A673 (cell line): ENCODE results near the gene LRRIQ3. TPM values are rescaled to one million over a fixed set of nuclear protein-coding genes. Genes with fewer than 3 reads are reported as not detected.

Source experiments
- BruUV-seq: library from RNA; stranded (reverse); fragments of 400-500 nt; replicated peaks from 2 replicates; lab custom pipeline; 2021; lab: Mats Ljungman, UMichigan
- CTCF ChIA-PET: fragments of 300-600 bp; sonication (Branson Sonifier 250); formaldehyde crosslinking; loops from one replicate; lab custom pipeline; 2022; ENCODE audit warnings: antibody characterized with exemption; lab: Charles Lee
- POLR2A ChIA-PET: fragments of 300-600 bp; sonication (Branson Sonifier 250); formaldehyde crosslinking; loops from one replicate; lab custom pipeline; 2022; ENCODE audit warnings: antibody characterized with exemption; ENCODE audit not compliant: low non-redundant PET; lab: Charles Lee
- DNase-seq: peaks from one replicate; pipeline ENCODE4 v3.0.0-alpha.2; 2015; ENCODE audit warnings: low spot score
- H3K27ac ChIP-seq: fragments of 200-600 bp; sonication (generic); 2 replicates; pipeline ENCODE4 v1.5.1; 2016; ENCODE audit warnings: mixed run types, low read depth, mild to moderate bottlenecking, mixed read lengths, antibody characterized with exemption, low read length; ENCODE audit not compliant: poor library complexity, severe bottlenecking
- H3K27me3 ChIP-seq: fragments of 200-600 bp; sonication (generic); replicated peaks from 2 replicates; pipeline ENCODE4 v1.6.1; 2017; ENCODE audit warnings: mixed run types, low read depth, mild to moderate bottlenecking, mixed read lengths, antibody characterized with exemption, low read length; ENCODE audit not compliant: insufficient read depth, poor library complexity
- H3K36me3 ChIP-seq: fragments of 200-600 bp; sonication (generic); 2 replicates; pipeline ENCODE4 v1.6.1; 2016; ENCODE audit warnings: mixed run types, mild to moderate bottlenecking, mixed read lengths, antibody characterized with exemption, low read length; ENCODE audit not compliant: insufficient read depth, poor library complexity, severe bottlenecking
- H3K4me1 ChIP-seq: fragments of 200-600 bp; sonication (generic); 2 replicates; pipeline ENCODE4 v1.6.1; 2017; ENCODE audit warnings: mixed run types, mild to moderate bottlenecking, mixed read lengths, antibody characterized with exemption, low read length; ENCODE audit not compliant: insufficient read depth, poor library complexity, severe bottlenecking
- H3K4me3 ChIP-seq: fragments of 200-600 bp; sonication (generic); 2 replicates; pipeline ENCODE4 v1.5.1; 2016; ENCODE audit warnings: low read depth, mixed run types, mild to moderate bottlenecking, mixed read lengths, low read length; ENCODE audit not compliant: poor library complexity, severe bottlenecking
- H3K9me3 ChIP-seq: fragments of 200-600 bp; sonication (generic); 2 replicates; pipeline ENCODE4 v1.6.1; 2016; ENCODE audit warnings: mixed run types, low read depth, mild to moderate bottlenecking, mixed read lengths, antibody characterized with exemption, low read length; ENCODE audit not compliant: poor library complexity, severe bottlenecking
- EZH2 ChIP-seq: fragments of 200-600 bp; sonication (generic); IDR thresholded peaks from 2 replicates; pipeline ENCODE4 v1.6.1; 2017; ENCODE audit warnings: borderline replicate concordance, low read depth, mild to moderate bottlenecking, mixed read lengths, antibody characterized with exemption, low read length; ENCODE audit not compliant: poor library complexity, severe bottlenecking
- intact Hi-C: fragments of 100-400 bp; cut with micrococcal nuclease; formaldehyde crosslinking; loops from one replicate; pipeline ENCODE4 v1.10.0; 2022; ENCODE audit not compliant: unreplicated experiment
- total RNA-seq: library from RNA; stranded (reverse); gene quantifications from 2 replicates; pipeline ENCODE4 v1.2.3, GENCODE V29; 2021
- TF ChIP-seq, protein P1 (sequence below): fragments of 300-800, 200-600 bp; sonication (generic); conservative IDR thresholded peaks from 2 replicates; pipeline ENCODE4 v1.5.1; 2017; ENCODE audit warnings: low read depth, mild to moderate bottlenecking, antibody characterized with exemption, low read length, moderate library complexity, mixed read lengths

LRRIQ3 gene
- total RNA-seq, 1 experiment from 2014 or later = 0.17 TPM

DNA sequence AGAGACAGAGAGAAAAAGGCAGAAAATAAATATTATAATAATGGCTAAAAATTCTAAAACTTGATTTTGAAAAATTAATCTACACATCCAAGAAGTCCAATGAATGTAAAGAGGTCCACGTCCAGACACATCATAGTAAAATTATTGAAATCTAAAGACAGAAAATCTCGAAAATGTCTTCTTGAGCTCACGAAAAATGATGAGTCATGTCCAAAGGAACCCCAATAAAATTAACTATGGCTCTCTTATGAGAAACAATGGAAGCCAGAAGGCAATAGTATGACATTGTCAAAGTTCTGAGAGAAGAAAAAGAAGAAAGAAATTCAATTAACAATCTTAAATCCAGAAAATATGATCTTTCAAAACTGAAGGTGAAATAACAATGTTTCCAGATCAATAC lies 84.6 kb downstream of the LRRIQ3 start:
- Histone ChIP-seq H3K27me3 (no peaks in the 10 kb centered on the region), H3K4me1 (no peaks in the 10 kb centered on the region), H3K9me3 (no peaks in the 10 kb centered on the region), H3K36me3 (no peaks in the 10 kb centered on the region), H3K27ac (no peak overlapping the region), H3K4me3 (no peak overlapping the region)
- TF ChIP-seq EZH2 = no peak
- TF ChIP-seq, protein P1, sequence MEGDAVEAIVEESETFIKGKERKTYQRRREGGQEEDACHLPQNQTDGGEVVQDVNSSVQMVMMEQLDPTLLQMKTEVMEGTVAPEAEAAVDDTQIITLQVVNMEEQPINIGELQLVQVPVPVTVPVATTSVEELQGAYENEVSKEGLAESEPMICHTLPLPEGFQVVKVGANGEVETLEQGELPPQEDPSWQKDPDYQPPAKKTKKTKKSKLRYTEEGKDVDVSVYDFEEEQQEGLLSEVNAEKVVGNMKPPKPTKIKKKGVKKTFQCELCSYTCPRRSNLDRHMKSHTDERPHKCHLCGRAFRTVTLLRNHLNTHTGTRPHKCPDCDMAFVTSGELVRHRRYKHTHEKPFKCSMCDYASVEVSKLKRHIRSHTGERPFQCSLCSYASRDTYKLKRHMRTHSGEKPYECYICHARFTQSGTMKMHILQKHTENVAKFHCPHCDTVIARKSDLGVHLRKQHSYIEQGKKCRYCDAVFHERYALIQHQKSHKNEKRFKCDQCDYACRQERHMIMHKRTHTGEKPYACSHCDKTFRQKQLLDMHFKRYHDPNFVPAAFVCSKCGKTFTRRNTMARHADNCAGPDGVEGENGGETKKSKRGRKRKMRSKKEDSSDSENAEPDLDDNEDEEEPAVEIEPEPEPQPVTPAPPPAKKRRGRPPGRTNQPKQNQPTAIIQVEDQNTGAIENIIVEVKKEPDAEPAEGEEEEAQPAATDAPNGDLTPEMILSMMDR = no peak
- intact Hi-C loops = no loop called here
- CTCF ChIA-PET = no interaction called here
- no TSS peak for BruUV-seq
- POLR2A ChIA-PET = no interaction called here
- no peak for DNase-seq

DNA sequence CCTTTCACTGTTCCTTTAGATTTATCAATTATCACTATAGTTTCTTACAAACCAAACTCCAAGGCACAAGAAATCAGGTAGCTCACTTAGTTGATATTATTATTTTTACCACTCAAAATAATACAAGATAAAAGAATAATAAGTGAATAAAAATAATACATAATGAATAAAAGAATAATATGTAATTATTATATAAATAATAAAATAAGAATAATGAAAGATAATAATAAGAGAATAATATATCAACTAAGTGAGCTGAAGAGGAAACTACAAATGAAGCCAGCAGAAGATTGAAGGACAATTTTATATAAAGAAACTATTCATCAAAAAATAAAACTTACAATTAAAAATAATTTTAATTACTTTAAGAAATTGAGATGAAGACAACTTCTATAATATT lies 90.6 kb downstream of the LRRIQ3 start:
- intact Hi-C loops = no loop called here
- no peaks in the 10 kb centered on the region for H3K36me3 ChIP-seq
- no peak for TF ChIP-seq EZH2
- TF ChIP-seq, protein P1 = no peak
- POLR2A ChIA-PET = no interaction called here
- CTCF ChIA-PET = no interaction called here
- H3K9me3 ChIP-seq = no peaks in the 10 kb centered on the region
- no peaks in the 10 kb centered on the region for H3K4me1 ChIP-seq
- H3K27ac ChIP-seq = no peak overlapping the region
- no TSS peak for BruUV-seq
- H3K4me3 ChIP-seq = no peak overlapping the region
- H3K27me3 ChIP-seq = no peaks in the 10 kb centered on the region
- DNase-seq = no peak

DNA sequence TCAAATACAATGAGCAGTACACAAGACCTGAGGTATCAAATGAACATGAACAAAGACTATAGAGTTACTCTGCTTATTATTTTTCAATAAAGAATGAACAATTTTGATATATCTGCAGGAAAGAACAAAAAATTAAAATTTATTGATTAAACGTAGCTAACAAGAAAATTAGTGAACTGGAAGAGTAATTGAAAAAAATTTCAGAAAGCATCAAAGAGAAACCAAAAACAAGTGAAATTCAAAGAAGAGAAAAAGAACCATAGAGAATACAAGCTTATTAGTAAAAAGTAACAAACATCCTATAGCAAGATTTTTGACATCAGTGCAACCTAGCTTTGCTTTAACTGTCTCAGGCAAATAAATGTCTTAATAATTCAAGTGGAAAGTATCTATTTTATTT lies 106.6 kb downstream of the LRRIQ3 start:
- H3K27ac ChIP-seq = no peak overlapping the region
- no peaks in the 10 kb centered on the region for H3K27me3 ChIP-seq
- TF ChIP-seq EZH2 = no peak
- TF ChIP-seq, protein P1 = no peak
- BruUV-seq = no TSS peak
- ChIA-PET POLR2A (no interaction called here), CTCF (no interaction called here)
- no peak for DNase-seq
- H3K36me3 ChIP-seq = no peaks in the 10 kb centered on the region
- H3K4me1 ChIP-seq = no peaks in the 10 kb centered on the region
- H3K4me3 ChIP-seq = no peak overlapping the region
- H3K9me3 ChIP-seq = peaks cover 3% of the 10 kb centered on the region
- intact Hi-C loops = no loop called here
